GM19043 (cell line): ENCODE results near the gene PRMT2.
A peak's percentile ranks its signal among the peaks of the same experiment; 100 is the strongest.
"Not testable (repeated sequence)": the region's sequence is repeated elsewhere in the genome, so short reads cannot be mapped to it uniquely, and the experiment has no call there.

Experiments used
- ATAC-seq: cut with Tn5 transposase; IDR thresholded peaks from one replicate; pipeline ENCODE4 v1.9.1; 2021; ENCODE audit warnings: low read depth; ENCODE audit not compliant: unreplicated experiment

The PRMT2 gene

GRCh38 chr21:46617267-46618051 is 18.0 kb upstream of the PRMT2 start:
- no peak for ATAC-seq

- no peak for ATAC-seq
Observed at GRCh38 chr21:46618738-46619379, 16.6 kb upstream of the PRMT2 start.

GRCh38 chr21:46619846-46620245 is 15.6 kb upstream of the PRMT2 start:
- ATAC-seq, result no peak

GRCh38 chr21:46620846-46621245 is 14.6 kb upstream of the PRMT2 start:
- no peak for ATAC-seq

GRCh38 chr21:46621457-46622182 is 13.9 kb upstream of the PRMT2 start:
- ATAC-seq, result no peak

GRCh38 chr21:46622226-46622625 is 13.2 kb upstream of the PRMT2 start:
- ATAC-seq, result no peak

- ATAC-seq, result no peak
Observed at GRCh38 chr21:46624050-46624449, 11.4 kb upstream of the PRMT2 start.

GRCh38 chr21:46625759-46626158 is 9.7 kb upstream of the PRMT2 start:
- ATAC-seq, result no peak

GRCh38 chr21:46626536-46626935 is 8.9 kb upstream of the PRMT2 start:
- ATAC-seq, result no peak

- ATAC-seq, result no peak
Observed at GRCh38 chr21:46626975-46627501, 8.4 kb upstream of the PRMT2 start.

- ATAC-seq, result no peak
Observed at GRCh38 chr21:46627726-46628125, 7.7 kb upstream of the PRMT2 start.

GRCh38 chr21:46628868-46629267 is 6.6 kb upstream of the PRMT2 start:
- ATAC-seq, result no peak

- ATAC-seq, result not testable (repeated sequence)
Observed at GRCh38 chr21:46630915-46631314, 4.6 kb upstream of the PRMT2 start.

- ATAC-seq, result no peak
Observed at GRCh38 chr21:46633566-46633965, 1.9 kb upstream of the PRMT2 start.

- no peak for ATAC-seq
Observed at GRCh38 chr21:46634427-46634826, 1.0 kb upstream of the PRMT2 start.

- peak; percentile 15 for ATAC-seq
Observed at GRCh38 chr21:46634966-46635323, 529 bp upstream of the PRMT2 start.

GRCh38 chr21:46636181-46636512 is 673 bp downstream of the PRMT2 start:
- ATAC-seq, result no peak

GRCh38 chr21:46636550-46637285 is 1.2 kb downstream of the PRMT2 start:
- ATAC-seq, result no peak

- ATAC-seq, result no peak
Observed at GRCh38 chr21:46637952-46638746, 2.7 kb downstream of the PRMT2 start.
